B cell (primary cell): ENCODE measurements around the gene CIAPIN1. TPM values are rescaled to one million over a fixed set of nuclear protein-coding genes. Genes with fewer than 3 reads are reported as not detected.

Experiments
- ATAC-seq: fragments of 200-7000 bp; cut with Tn5 transposase; one replicate; pipeline ENCODE4 v1.10.0; 2021; ENCODE audit warnings: low read depth, mild to moderate bottlenecking, moderate number of reproducible peaks, moderate library complexity
- CTCF ChIA-PET: fragments of 350-600 bp; sonication (Branson Sonifier 250); formaldehyde crosslinking; loops from one replicate; lab custom pipeline; 2021; ENCODE audit warnings: antibody characterized with exemption, inconsistent platforms; lab: Charles Lee
- POLR2A ChIA-PET: fragments of 350-600 bp; sonication (Branson Sonifier 250); formaldehyde crosslinking; loops from one replicate; lab custom pipeline; 2021; ENCODE audit warnings: antibody characterized with exemption; lab: Charles Lee
- DNase-seq: peaks from one replicate; pipeline ENCODE4 v3.0.0; 2013
- H2AFZ ChIP-seq: 2 replicates; pipeline ENCODE4 v1.6.1; 2012; ENCODE audit warnings: mild to moderate bottlenecking, low read depth, low read length; ENCODE audit not compliant: insufficient read depth, poor library complexity, severe bottlenecking
- H3K27ac ChIP-seq, 2 donors: 1 replicate in 1 of 2; 2 replicates in 1 of 2; pipeline ENCODE4 v1.5.1; 2012 to 2013; ENCODE audit warnings: low read length in 2 of 2, mild to moderate bottlenecking in 2 of 2, moderate library complexity in 1 of 2
- H3K27me3 ChIP-seq, 4 experiments: fragments of 200-600 bp in 1 of 4; sonication (generic) in 1 of 4; replicated peaks in 1 of 4; 1 replicate in 2 of 4; 2 replicates in 2 of 4; pipeline versions ENCODE4 v1.6.1 to v1.7.0; 2013 to 2016; ENCODE audit warnings: low read length in 3 of 4, mild to moderate bottlenecking in 2 of 4, mixed read lengths in 1 of 4, moderate library complexity in 1 of 4; ENCODE audit not compliant: insufficient read depth in 4 of 4, control insufficient read depth in 3 of 4; ENCODE audit errors: control extremely low read depth in 1 of 4
- H3K36me3 ChIP-seq, 2 experiments: replicated peaks in 1 of 2; 1 replicate in 1 of 2; 2 replicates in 1 of 2; pipeline versions ENCODE4 v1.6.1 to v1.7.1; 2013; ENCODE audit warnings: low read length in 1 of 2; ENCODE audit not compliant: insufficient read depth in 2 of 2, control insufficient read depth in 1 of 2; ENCODE audit errors: control extremely low read depth in 1 of 2, extremely low read depth in 1 of 2
- H3K4me1 ChIP-seq, 2 donors: fragments of 200-600 bp in 1 of 2; sonication (generic) in 1 of 2; 1 replicate in 1 of 2; 2 replicates in 1 of 2; pipeline versions ENCODE4 v1.5.1 to v1.6.1; 2013 to 2017; ENCODE audit warnings: low read length in 2 of 2; ENCODE audit not compliant: control insufficient read depth in 2 of 2, insufficient read depth in 2 of 2
- H3K4me2 ChIP-seq: replicated peaks from 2 replicates; pipeline ENCODE3; 2012; ENCODE audit warnings: mild to moderate bottlenecking, low read depth, low read length; ENCODE audit not compliant: poor library complexity, severe bottlenecking
- H3K4me3 ChIP-seq, 5 experiments: fragments of 200-600 bp in 1 of 5; sonication (generic) in 1 of 5; 1 replicate in 3 of 5; 2 replicates in 2 of 5; pipeline versions ENCODE4 v1.5.1 to v1.7.0; 2011 to 2016; ENCODE audit warnings: low read length in 4 of 5, mild to moderate bottlenecking in 4 of 5, low read depth in 2 of 5, control low read depth in 1 of 5, moderate library complexity in 1 of 5; ENCODE audit not compliant: insufficient read depth in 1 of 5; ENCODE audit errors: control extremely low read depth in 1 of 5, extremely low read depth in 1 of 5
- H3K79me2 ChIP-seq: fragments of 200-600 bp; sonication (generic); one replicate; pipeline ENCODE4 v1.6.0; 2016; ENCODE audit warnings: low read length; ENCODE audit not compliant: control insufficient read depth, insufficient read depth
- H3K9ac ChIP-seq: fragments of 200-600 bp; sonication (generic); 2 replicates; pipeline ENCODE4 v1.6.1; 2017; ENCODE audit warnings: mild to moderate bottlenecking, low read length, moderate library complexity
- H3K9me3 ChIP-seq, 3 donors: one replicate each; pipeline versions ENCODE4 v1.6.1 to v1.7.1; 2013; ENCODE audit warnings: low read length in 2 of 3; ENCODE audit not compliant: control insufficient read depth in 2 of 3, insufficient read depth in 1 of 3; ENCODE audit errors: control extremely low read depth in 1 of 3
- H4K20me1 ChIP-seq: 2 replicates; pipeline ENCODE4 v1.6.0; 2012; ENCODE audit warnings: mild to moderate bottlenecking, low read length; ENCODE audit not compliant: insufficient read depth, control insufficient read depth, poor library complexity, severe bottlenecking
- H3K27ac Mint-ChIP-seq: one replicate; pipeline ENCODE4 v1.8.0; 2021; ENCODE audit warnings: mixed read lengths
- H3K27me3 Mint-ChIP-seq: one replicate; pipeline ENCODE4 v1.8.0; 2021; ENCODE audit warnings: mixed read lengths
- H3K4me1 Mint-ChIP-seq: one replicate; pipeline ENCODE4 v1.8.0; 2021; ENCODE audit warnings: mixed read lengths
- H3K4me3 Mint-ChIP-seq: one replicate; pipeline ENCODE4 v1.8.0; 2021; ENCODE audit warnings: mixed read lengths
- H3K9me3 Mint-ChIP-seq: one replicate; pipeline ENCODE4 v1.8.0; 2022; ENCODE audit warnings: mixed read lengths; ENCODE audit not compliant: insufficient read depth
- CTCF ChIP-seq: fragments of 200-600 bp; IDR thresholded peaks from one replicate; pipeline ENCODE4 v1.8.0; 2022; ENCODE audit warnings: antibody characterized with exemption, mild to moderate bottlenecking
- EZH2 ChIP-seq: IDR thresholded peaks from 2 replicates; pipeline ENCODE4 v1.6.1; 2012; ENCODE audit warnings: borderline replicate concordance, low read depth, mild to moderate bottlenecking, moderate library complexity, low read length; ENCODE audit not compliant: insufficient read depth, poor library complexity, severe bottlenecking
- WGBS: methylation state at CpG from one replicate; pipeline ENCODE4 v1.1.5; 2013; ENCODE audit warnings: missing lambda C conversion rate; ENCODE audit not compliant: insufficient coverage; 5-methylcytosine and 5-hydroxymethylcytosine counted together
- intact Hi-C: fragments of 100-400 bp; cut with micrococcal nuclease; formaldehyde crosslinking; loops from one replicate; pipeline ENCODE4 v1.10.0; 2022
- polyA plus RNA-seq: library from polyadenylated mRNA; depleted of rRNA; stranded (reverse); fragments of >200 nt; gene quantifications from 2 replicates; pipeline ENCODE4 v1.2.3, GENCODE V29; 2012
- total RNA-seq, 2 donors: library from RNA; stranded (reverse); fragments of 120-200 nt in 1 of 2; gene quantifications; 1 replicate in 1 of 2; 2 replicates in 1 of 2; pipeline versions ENCODE4 v1.2.3 to v1.2.4, GENCODE V29; 2013 to 2022

The CIAPIN1 gene
- total and polyA plus RNA-seq, 2 donors (not counting 1 experiment from before 2014, with no cell fraction given) = 22.0 to 45.7 TPM

DNA sequence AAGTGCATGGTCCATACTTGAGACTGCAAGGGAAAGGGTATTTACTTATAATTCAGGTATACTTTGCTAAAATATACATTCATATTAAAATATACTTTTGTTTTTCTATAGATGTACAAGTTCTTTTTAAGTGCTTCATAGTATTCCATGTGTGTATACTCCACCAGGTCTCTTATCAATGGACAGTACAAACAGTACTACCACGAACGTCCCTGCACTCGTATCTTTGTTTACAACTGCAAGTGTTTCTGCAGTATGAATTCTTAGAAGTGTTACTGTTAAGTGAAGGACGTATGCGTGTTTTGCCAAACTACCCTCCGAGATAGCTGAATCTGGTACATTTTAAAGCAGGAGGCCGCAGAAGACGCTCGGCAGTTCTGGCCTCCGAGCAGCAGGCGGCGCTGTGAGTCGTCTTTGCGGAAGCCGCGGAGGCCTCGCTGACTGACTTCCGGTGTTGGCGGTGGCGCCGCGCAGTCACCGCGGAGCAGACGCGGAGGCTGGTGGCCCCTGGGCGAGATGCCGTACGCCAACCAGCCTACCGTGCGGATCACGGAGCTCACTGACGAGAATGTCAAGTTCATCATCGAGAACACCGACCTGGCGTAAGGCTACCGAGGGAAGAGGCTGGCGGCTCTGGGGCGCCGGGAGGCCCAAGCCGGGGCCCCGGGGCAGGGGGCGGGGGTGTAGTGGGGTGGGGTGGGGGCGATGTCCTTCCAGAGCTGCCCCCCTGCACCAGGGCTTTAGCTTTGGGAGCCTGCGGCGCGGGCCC, 15.2 kb upstream of the CIAPIN1 start, which contains the start of gene POLR2C:
Gene POLR2C (plus strand): TSS at position 471 of the 769 bp plus-strand sequence. CDS start 46 bp downstream, at position 517.
- peaks cover 29% of the 10 kb centered on the region for H3K4me1 Mint-ChIP-seq

More for the DNA sequence above, 15.2 kb upstream of the CIAPIN1 start, which contains the start of gene POLR2C:
- intact Hi-C loops = loop anchor here (1.0 to 5.0 kb wide), 6 partner anchors 15 to 540 kb away; partner anchors contain the start of genes ARL2BP, CIAPIN1, COQ9 and PSME3IP1
- peak; percentile 98 for ATAC-seq
- Mint-ChIP-seq H3K4me3 (peak within 1 kb of the TSS; percentile 100), H3K9me3 (no peaks in the 10 kb centered on the region), H3K27ac (peak within 1 kb of the TSS; percentile 99), H3K27me3 (no peaks in the 10 kb centered on the region)
- H3K79me2 ChIP-seq = peaks cover 28% of the 10 kb centered on the region
- peaks cover 19% of the 10 kb centered on the region for H4K20me1 ChIP-seq
- peak; percentile 93 for DNase-seq
- H3K4me1 ChIP-seq = peaks cover 12% of the 10 kb centered on the region in 2 donors
- ChIA-PET CTCF (interaction anchor here (0.6 to 2.4 kb wide), 18 partner anchors 9 to 276 kb away, joined by 3 to 28 read pairs (median 4); partner anchors contain the start of genes ADGRG5, CCDC102A, CIAPIN1 and COQ9), POLR2A (interaction anchor here (0.6 to 1.6 kb wide), 5 partner anchors 15 to 1059 kb away, joined by 3 to 11 read pairs (median 4); partner anchors contain the start of genes CIAPIN1 and COQ9)
- H3K9me3 ChIP-seq = no peaks in the 10 kb centered on the region
- TF ChIP-seq EZH2 (no peak), CTCF (peak; percentile 95)
- H3K27me3 ChIP-seq = no peaks in the 10 kb centered on the region
- H3K27ac ChIP-seq = peak within 1 kb of the TSS; percentile 42 to 59
- peak within 1 kb of the TSS; percentile 73 for H2AFZ ChIP-seq
- H3K4me2 ChIP-seq = peak within 1 kb of the TSS; percentile 91
- peak within 1 kb of the TSS; percentile 59 to 88 (median 82) for H3K4me3 ChIP-seq
- H3K36me3 ChIP-seq = peaks cover 5 to 46% of the 10 kb centered on the region in 2 experiments
- 2% methylated on average over 32 of the region's 47 CpGs for WGBS
- peak within 1 kb of the TSS; percentile 85 for H3K9ac ChIP-seq
